C4-2B (cell line): Measurements from ENCODE around the gene C16orf74.

Experiments
- H3K27ac ChIP-seq: fragments of 450-650 bp; 2 replicates; pipeline ENCODE4 v1.5.1; 2017
- CTCF ChIP-seq: fragments of 450-650 bp; conservative IDR thresholded peaks from 2 replicates; pipeline ENCODE4 v1.5.1; 2017; ENCODE audit warnings: mild to moderate bottlenecking
- ZFX ChIP-seq: fragments of 450-650 bp; IDR thresholded peaks from 2 replicates; pipeline ENCODE4 v1.6.1; 2017

Gene C16orf74

GRCh38 chr16:85733839-85734170 lies 17.1 kb downstream of the C16orf74 start:
- TF ChIP-seq CTCF (no peak), ZFX (no peak)
- H3K27ac ChIP-seq = no peak overlapping the region

GRCh38 chr16:85733155-85733838 lies 17.6 kb downstream of the C16orf74 start:
- no peak for TF ChIP-seq CTCF
- no peak for TF ChIP-seq ZFX
- H3K27ac ChIP-seq = no peak overlapping the region

DNA sequence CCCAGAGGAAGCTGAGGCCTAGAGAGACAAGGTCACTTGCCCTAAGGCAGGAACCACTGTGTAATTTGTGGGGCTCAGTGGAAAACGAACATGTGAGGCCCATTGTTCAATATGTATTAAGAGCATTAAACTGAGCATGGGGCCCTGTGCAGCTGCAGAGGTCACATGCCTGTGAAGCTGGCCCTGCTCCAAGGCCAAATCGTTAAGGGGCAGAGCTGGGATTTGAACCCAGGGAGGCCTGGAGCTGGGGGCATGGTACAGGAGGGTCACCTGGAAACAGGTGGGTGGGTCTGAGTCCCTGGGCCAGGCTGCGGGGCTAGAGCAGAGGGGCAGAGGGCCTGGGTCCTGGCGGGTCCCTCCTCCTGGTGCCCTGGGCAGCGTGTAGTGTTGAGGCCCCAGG lies 19.7 kb downstream of the C16orf74 start:
- TF ChIP-seq CTCF = no peak
- TF ChIP-seq ZFX = no peak
- H3K27ac ChIP-seq = no peak overlapping the region

- no peak for TF ChIP-seq CTCF
- no peak for TF ChIP-seq ZFX
- H3K27ac ChIP-seq = no peak overlapping the region
These were observed 20.8 kb downstream of the C16orf74 start for GRCh38 chr16:85730186-85730465.

DNA sequence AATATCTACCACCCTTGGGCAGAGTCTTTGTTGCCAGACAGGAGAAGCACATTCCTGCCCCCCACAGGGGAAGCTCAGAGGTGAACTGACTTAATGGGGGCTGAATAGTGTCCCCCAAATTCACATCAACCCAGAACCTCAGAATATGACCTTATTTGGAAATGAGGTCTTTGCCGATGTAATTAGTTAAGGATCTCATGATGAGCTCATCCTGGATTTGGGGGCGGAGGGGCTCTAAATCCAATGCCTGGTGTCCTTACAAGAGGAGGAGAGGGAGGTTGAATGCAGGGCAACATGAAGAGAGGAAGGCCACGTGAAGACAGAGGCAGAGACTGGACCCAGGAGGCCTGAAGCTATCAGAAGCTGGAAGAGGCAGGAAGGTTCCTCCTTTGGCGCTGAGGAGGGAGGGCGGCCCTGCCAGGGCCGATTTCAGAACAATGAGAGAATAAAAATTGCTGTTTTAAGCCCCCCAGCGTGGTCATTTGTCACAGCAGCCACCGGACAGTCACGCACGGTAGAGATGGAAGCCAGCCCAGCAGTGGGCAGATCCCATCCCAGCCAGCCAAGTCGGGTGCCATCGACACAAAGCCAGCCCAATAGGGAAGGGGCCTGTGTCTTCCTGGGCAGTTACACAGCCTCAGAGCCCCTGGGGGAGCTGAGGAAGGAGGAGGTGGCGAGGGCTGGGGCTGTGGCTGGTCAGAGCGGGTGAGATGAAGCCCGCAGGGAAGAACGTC lies 21.3 kb downstream of the C16orf74 start:
- H3K27ac ChIP-seq = no peak overlapping the region
- TF ChIP-seq ZFX = no peak
- TF ChIP-seq CTCF = no peak

DNA sequence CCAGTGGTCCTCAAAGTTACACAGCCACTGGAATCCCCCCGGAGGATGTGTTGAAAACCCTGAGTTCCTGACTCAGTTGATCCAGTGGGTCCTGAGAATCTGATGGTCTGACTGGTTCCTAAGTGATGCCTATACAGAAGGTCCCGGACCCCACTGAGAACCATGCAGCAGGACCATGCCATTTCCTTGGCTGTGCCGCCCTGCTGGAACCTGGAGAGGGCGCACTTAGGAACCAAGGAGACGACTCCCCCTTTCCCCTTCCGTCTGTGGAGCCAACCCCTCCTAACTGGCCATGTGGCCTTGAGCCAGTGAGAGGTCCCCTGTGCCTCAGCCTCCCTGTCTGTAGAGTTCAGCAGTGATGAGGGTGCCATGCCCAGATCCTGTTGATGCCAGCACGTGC lies 22.0 kb downstream of the C16orf74 start:
- no peak for TF ChIP-seq CTCF
- TF ChIP-seq ZFX = no peak

DNA sequence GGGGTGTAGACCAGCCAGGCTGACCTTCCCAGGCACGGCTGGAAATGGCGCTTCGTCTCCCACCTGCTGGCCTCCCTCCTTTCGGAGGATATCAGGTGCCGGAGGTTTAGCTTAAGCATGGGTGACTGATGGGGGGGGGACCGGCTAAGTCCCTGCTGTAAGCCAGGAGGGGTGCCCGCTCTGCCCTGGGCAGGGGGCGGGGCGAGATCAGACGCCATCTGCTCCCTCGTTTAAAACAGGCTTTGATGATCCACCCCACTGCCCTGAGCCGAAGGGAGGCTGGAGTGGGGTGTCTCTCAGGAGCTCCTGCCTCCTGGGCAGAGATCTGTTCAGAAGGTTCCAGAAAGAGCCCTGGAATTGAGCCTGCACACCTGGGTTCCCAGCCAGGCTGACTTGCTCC lies 26.0 kb downstream of the C16orf74 start:
- H3K27ac ChIP-seq = no peak overlapping the region
- TF ChIP-seq ZFX = no peak
- no peak for TF ChIP-seq CTCF

More for the DNA sequence above, 22.0 kb downstream of the C16orf74 start:
- no peak overlapping the region for H3K27ac ChIP-seq
